ENCODE data around the gene DUSP3.

DUSP3 gene

DNA sequence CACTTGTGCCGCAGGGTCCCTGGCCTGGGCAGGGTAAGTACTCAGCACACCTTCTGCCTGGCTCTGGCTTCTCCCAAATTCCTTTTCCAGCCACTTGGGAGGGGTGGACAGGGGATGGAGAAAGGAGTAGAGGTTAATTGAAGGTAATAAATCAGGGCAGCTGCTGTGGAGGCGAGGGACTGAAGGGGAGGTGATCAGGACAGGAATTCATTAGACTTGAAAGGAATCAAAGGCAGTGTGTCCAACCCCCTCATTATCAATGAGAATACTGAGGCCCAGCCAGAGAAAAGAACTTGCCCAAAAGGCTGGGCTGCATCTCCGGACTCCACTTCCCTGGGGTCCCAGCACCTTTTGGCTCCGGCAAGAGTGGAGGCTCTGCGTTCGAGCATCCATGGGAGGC, 22.6 kb downstream of the DUSP3 start:
- H3K27me3 ChIP-seq (ENCODE audit: low read depth, low read length), result no peaks in the 10 kb centered on the region; the same call in 1 of the 2 replicates
- H3K36me3 ChIP-seq (replicated peaks; ENCODE audit: low read depth, low read length), result no peaks in the 10 kb centered on the region
- no peak overlapping the region for H2AFZ ChIP-seq (ENCODE audit: low read depth, low read length)
- H3K4me1 ChIP-seq (ENCODE audit: low read length), result peaks cover 2% of the 10 kb centered on the region; the same call in 1 of the 2 replicates
- TF ChIP-seq, protein P1, sequence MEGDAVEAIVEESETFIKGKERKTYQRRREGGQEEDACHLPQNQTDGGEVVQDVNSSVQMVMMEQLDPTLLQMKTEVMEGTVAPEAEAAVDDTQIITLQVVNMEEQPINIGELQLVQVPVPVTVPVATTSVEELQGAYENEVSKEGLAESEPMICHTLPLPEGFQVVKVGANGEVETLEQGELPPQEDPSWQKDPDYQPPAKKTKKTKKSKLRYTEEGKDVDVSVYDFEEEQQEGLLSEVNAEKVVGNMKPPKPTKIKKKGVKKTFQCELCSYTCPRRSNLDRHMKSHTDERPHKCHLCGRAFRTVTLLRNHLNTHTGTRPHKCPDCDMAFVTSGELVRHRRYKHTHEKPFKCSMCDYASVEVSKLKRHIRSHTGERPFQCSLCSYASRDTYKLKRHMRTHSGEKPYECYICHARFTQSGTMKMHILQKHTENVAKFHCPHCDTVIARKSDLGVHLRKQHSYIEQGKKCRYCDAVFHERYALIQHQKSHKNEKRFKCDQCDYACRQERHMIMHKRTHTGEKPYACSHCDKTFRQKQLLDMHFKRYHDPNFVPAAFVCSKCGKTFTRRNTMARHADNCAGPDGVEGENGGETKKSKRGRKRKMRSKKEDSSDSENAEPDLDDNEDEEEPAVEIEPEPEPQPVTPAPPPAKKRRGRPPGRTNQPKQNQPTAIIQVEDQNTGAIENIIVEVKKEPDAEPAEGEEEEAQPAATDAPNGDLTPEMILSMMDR (IDR thresholded peaks at IDR 0.05; ENCODE audit: low read depth, low read length), result no peak
- TF ChIP-seq EZH2phosphoT487 (IDR thresholded peaks at IDR 0.05; ENCODE audit: low read depth), result no peak
- H4K20me1 ChIP-seq (ENCODE audit: insufficient read depth, low read length), result no peaks in the 10 kb centered on the region
- H3K27ac ChIP-seq (ENCODE audit: low read length), result no peak overlapping the region
- H3K9ac ChIP-seq (ENCODE audit: low read length), result no peak overlapping the region
- H3K9me3 ChIP-seq (ENCODE audit: insufficient read depth, low read length), result no peaks in the 10 kb centered on the region
- no peaks in the 10 kb centered on the region for H3K79me2 ChIP-seq (ENCODE audit: low read length)
- no peak overlapping the region for H3K4me3 ChIP-seq (ENCODE audit: low read length)
- H3K4me2 ChIP-seq (ENCODE audit: low read length), result no peak overlapping the region

DNA sequence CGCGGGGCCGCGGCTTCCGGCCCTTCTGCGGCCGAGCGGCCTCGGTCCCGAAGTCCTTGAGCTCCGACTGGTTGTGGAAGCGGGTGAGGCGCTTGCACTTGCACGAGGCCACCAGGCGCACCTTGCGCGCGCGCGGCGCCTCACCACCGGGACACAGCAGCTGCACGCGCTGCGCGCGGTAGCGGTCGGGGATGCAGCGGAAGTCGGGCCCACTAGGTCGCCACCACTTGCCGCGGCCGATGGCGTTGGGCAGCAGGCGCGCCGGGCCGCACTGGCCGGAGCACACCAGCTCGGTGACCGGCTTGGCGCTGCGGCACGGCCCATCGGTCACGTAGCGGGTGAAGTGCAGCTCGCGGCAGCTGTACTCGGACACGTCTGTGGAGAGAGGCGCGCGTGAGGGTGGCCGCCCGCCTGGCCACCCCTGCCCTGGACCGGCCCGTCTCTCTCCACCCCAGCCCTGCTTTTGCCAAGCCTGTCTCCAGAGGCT, 23.3 kb downstream of the DUSP3 start:
- Histone ChIP-seq H3K27ac (ENCODE audit: low read length) (no peak overlapping the region), H3K4me1 (ENCODE audit: low read length) (no peaks in the 10 kb centered on the region), H3K4me2 (ENCODE audit: low read length) (no peak overlapping the region), H3K36me3 (replicated peaks; ENCODE audit: low read depth, low read length) (no peaks in the 10 kb centered on the region), H3K27me3 (ENCODE audit: low read depth, low read length) (no peaks in the 10 kb centered on the region; the same call in 1 of the 2 replicates), H3K9ac (ENCODE audit: low read length) (no peak overlapping the region), H3K4me3 (ENCODE audit: low read length) (no peak overlapping the region), H4K20me1 (ENCODE audit: insufficient read depth, low read length) (no peaks in the 10 kb centered on the region), H2AFZ (ENCODE audit: low read depth, low read length) (no peak overlapping the region), H3K9me3 (ENCODE audit: insufficient read depth, low read length) (no peaks in the 10 kb centered on the region), H3K79me2 (ENCODE audit: low read length) (no peaks in the 10 kb centered on the region)
- TF ChIP-seq, protein P1 (IDR thresholded peaks at IDR 0.05; ENCODE audit: low read depth, low read length), result no peak
- no peak for TF ChIP-seq EZH2phosphoT487 (IDR thresholded peaks at IDR 0.05; ENCODE audit: low read depth)

DNA sequence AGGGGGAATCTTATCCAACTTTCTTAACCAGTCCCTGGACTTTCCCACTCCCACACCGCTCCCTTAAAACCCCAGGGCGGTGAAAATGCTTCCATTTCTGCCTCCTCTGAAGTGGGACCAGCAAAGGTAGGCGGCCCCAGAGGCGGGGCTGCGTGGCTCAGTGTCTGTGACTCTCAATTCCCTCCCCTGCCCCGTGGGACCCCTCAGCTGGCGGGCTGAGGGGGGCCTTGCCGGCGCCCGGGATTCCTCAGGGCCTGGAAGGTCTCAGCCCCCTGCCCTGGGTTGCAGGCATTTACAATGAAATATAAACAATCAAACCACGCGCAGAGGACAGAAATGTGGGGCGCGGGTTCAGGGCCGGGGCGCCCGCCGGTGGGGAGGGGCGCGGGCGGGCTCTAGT, 23.8 kb downstream of the DUSP3 start:
- no peaks in the 10 kb centered on the region for H4K20me1 ChIP-seq (ENCODE audit: insufficient read depth, low read length)
- TF ChIP-seq EZH2phosphoT487 (IDR thresholded peaks at IDR 0.05; ENCODE audit: low read depth), result no peak
- TF ChIP-seq, protein P1 (IDR thresholded peaks at IDR 0.05; ENCODE audit: low read depth, low read length), result no peak

DNA sequence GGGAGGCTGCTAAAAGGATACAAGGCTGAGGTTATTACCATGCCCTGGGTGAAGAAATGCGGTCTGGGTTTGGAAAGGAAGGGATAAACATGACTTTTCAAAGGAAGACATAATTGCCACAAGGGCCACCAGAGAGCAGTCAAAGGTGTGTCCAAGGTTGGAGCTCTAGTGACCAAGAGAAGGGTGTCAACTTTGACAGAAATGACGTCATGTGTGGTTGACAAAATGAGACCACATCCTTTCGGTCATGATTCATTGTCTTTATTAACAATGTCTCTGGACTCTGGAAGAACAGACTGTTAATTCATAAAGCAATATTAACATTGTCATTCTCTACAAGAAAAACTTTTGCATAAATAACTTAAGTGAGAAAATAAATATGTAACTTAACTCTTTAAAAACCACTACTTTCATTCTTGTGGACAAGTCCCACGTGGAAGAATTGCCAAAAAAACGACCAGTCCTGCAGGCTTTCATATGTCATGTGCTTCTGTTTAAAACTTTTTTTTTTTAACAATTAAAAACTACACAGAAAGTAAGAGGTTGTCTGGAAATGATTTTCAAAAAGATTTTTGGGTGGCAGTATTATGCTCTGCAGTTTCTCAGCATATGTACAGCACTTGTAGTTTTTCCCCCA, 25.2 kb downstream of the DUSP3 start:
- no peak overlapping the region for H3K4me2 ChIP-seq (ENCODE audit: low read length)
- no peaks in the 10 kb centered on the region for H3K9me3 ChIP-seq (ENCODE audit: insufficient read depth, low read length)
- H2AFZ ChIP-seq (ENCODE audit: low read depth, low read length), result no peak overlapping the region
- H3K36me3 ChIP-seq (replicated peaks; ENCODE audit: low read depth, low read length), result no peaks in the 10 kb centered on the region
- no peak overlapping the region for H3K4me3 ChIP-seq (ENCODE audit: low read length)
- H3K9ac ChIP-seq (ENCODE audit: low read length), result no peak overlapping the region
- no peaks in the 10 kb centered on the region for H3K79me2 ChIP-seq (ENCODE audit: low read length)
- H3K27me3 ChIP-seq (ENCODE audit: low read depth, low read length), result peaks cover 3% of the 10 kb centered on the region; the same call in 1 of the 2 replicates
- no peak overlapping the region for H3K27ac ChIP-seq (ENCODE audit: low read length)
- peaks cover 5% of the 10 kb centered on the region; the same call in 1 of the 2 replicates for H3K4me1 ChIP-seq (ENCODE audit: low read length)
- no peaks in the 10 kb centered on the region for H4K20me1 ChIP-seq (ENCODE audit: insufficient read depth, low read length)
- TF ChIP-seq, protein P1 (IDR thresholded peaks at IDR 0.05; ENCODE audit: low read depth, low read length), result no peak
- TF ChIP-seq EZH2phosphoT487 (IDR thresholded peaks at IDR 0.05; ENCODE audit: low read depth), result no peak

More for the DNA sequence above, 23.8 kb downstream of the DUSP3 start:
- no peak overlapping the region for H3K4me3 ChIP-seq (ENCODE audit: low read length)
- peaks cover under 1% of the 10 kb centered on the region; the same call in 1 of the 2 replicates for H3K4me1 ChIP-seq (ENCODE audit: low read length)
- H3K9ac ChIP-seq (ENCODE audit: low read length), result no peak overlapping the region
- peaks cover 1% of the 10 kb centered on the region; the same call in 1 of the 2 replicates for H3K27me3 ChIP-seq (ENCODE audit: low read depth, low read length)
- H3K36me3 ChIP-seq (replicated peaks; ENCODE audit: low read depth, low read length), result no peaks in the 10 kb centered on the region
- no peaks in the 10 kb centered on the region for H3K79me2 ChIP-seq (ENCODE audit: low read length)
- H3K27ac ChIP-seq (ENCODE audit: low read length), result no peak overlapping the region
- H3K9me3 ChIP-seq (ENCODE audit: insufficient read depth, low read length), result no peaks in the 10 kb centered on the region
- no peak overlapping the region for H3K4me2 ChIP-seq (ENCODE audit: low read length)
- no peak overlapping the region for H2AFZ ChIP-seq (ENCODE audit: low read depth, low read length)
